Peyer's patch (tissue), 4 donors: Measurements from ENCODE around the gene FNDC11. TPM values are rescaled to one million over a fixed set of nuclear protein-coding genes. Genes with fewer than 3 reads are reported as not detected.
A peak's percentile ranks its signal among the peaks of the same experiment; 100 is the strongest.

ENCODE experiments used
- DNase-seq, 3 donors: peaks; one replicate each; pipeline ENCODE4 v3.0.0-alpha.2; 2017 to 2019
- H3K27ac ChIP-seq, 4 donors: fragments of 200-600 bp; sonication (generic); one replicate each; pipeline ENCODE4 v1.5.1; 2016 to 2019
- H3K27me3 ChIP-seq, 2 donors: fragments of 200-600 bp; sonication (generic); one replicate each; pipeline ENCODE4 v1.5.1; 2019
- H3K36me3 ChIP-seq, 3 donors: fragments of 200-600 bp; sonication (generic); one replicate each; pipeline ENCODE4 v1.5.1; 2016 to 2019
- H3K4me1 ChIP-seq, 4 donors: fragments of 200-600 bp; sonication (generic); one replicate each; pipeline ENCODE4 v1.5.1; 2016 to 2019
- H3K4me3 ChIP-seq, 4 donors: fragments of 200-600 bp; sonication (generic); 1 replicate in 3 of 4; 2 replicates in 1 of 4; pipeline ENCODE4 v1.5.1; 2016 to 2019; ENCODE audit warnings: mild to moderate bottlenecking in 1 of 4
- H3K9me3 ChIP-seq, 4 donors: fragments of 200-600 bp; sonication (generic); one replicate each; pipeline ENCODE4 v1.5.1; 2016 to 2019; ENCODE audit warnings: mild to moderate bottlenecking in 1 of 4
- CTCF ChIP-seq, 6 experiments: fragments of 450-650 bp in 4 of 6; fragments of 200-600 bp in 2 of 6; sonication (generic) in 1 of 6; IDR thresholded peaks; one replicate each; pipeline ENCODE4 v1.5.1; 2017 to 2019; ENCODE audit warnings: antibody characterized with exemption in 6 of 6, mild to moderate bottlenecking in 3 of 6, moderate library complexity in 1 of 6
- POLR2A ChIP-seq, 2 donors: fragments of 450-650 bp; IDR thresholded peaks; one replicate each; pipeline ENCODE4 v1.5.1; 2017; ENCODE audit warnings: antibody characterized with exemption in 2 of 2, mild to moderate bottlenecking in 2 of 2, moderate library complexity in 2 of 2
- total RNA-seq, 4 donors: library from RNA; depleted of rRNA; stranded (reverse); fragments of >200 nt; gene quantifications; one replicate each; pipeline ENCODE4 v1.1.0, GENCODE V29; 2016

Gene FNDC11
- total RNA-seq, 4 donors from 2014 or later = 0.67 TPM; not detected in 3

- Histone ChIP-seq H3K4me1 (peaks cover 0 to 23% (median 5%) of the 10 kb centered on the region in 4 donors), H3K27ac (no peak overlapping the region), H3K4me3 (no peak overlapping the region), H3K9me3 (no peaks in the 10 kb centered on the region), H3K27me3 (no peaks in the 10 kb centered on the region), H3K36me3 (peaks cover 0 to 14% (median 0%) of the 10 kb centered on the region in 3 donors)
- DNase-seq = peak in 1 of 3 donors; percentile 30
- TF ChIP-seq POLR2A (IDR thresholded peaks at IDR 0.05) = no peak
- no peak for TF ChIP-seq CTCF (IDR thresholded peaks at IDR 0.05)
Observed at GRCh38 chr20:63527184-63527583, 26.8 kb upstream of the FNDC11 start.

- Histone ChIP-seq H3K9me3 (no peaks in the 10 kb centered on the region), H3K4me1 (peaks cover 0 to 23% (median 3%) of the 10 kb centered on the region in 4 donors), H3K36me3 (no peaks in the 10 kb centered on the region), H3K27me3 (no peaks in the 10 kb centered on the region), H3K4me3 (no peak overlapping the region), H3K27ac (no peak overlapping the region)
- TF ChIP-seq CTCF (IDR thresholded peaks at IDR 0.05) = no peak
- peak in 1 of 3 donors; percentile 47 for DNase-seq
Observed at GRCh38 chr20:63529180-63529860, 24.6 kb upstream of the FNDC11 start.

- H3K4me3 ChIP-seq = peak overlapping the region in 2 of 4 donors; percentile 25 to 36
- TF ChIP-seq POLR2A (IDR thresholded peaks at IDR 0.05) (no peak), CTCF (IDR thresholded peaks at IDR 0.05) (no peak)
- peaks cover 0 to 30% (median 3%) of the 10 kb centered on the region in 4 donors for H3K4me1 ChIP-seq
- H3K27me3 ChIP-seq = no peaks in the 10 kb centered on the region
- H3K36me3 ChIP-seq = no peaks in the 10 kb centered on the region
- DNase-seq = peak in 1 of 3 donors; percentile 43
- peak overlapping the region in 1 of 4 donors; percentile 80 for H3K27ac ChIP-seq
- no peaks in the 10 kb centered on the region for H3K9me3 ChIP-seq
Observed at GRCh38 chr20:63529861-63530787, 23.8 kb upstream of the FNDC11 start.

- Histone ChIP-seq H3K4me3 (peak overlapping the region in 2 of 4 donors; percentile 25 to 36), H3K27me3 (no peaks in the 10 kb centered on the region), H3K9me3 (no peaks in the 10 kb centered on the region), H3K4me1 (peaks cover 0 to 30% (median 3%) of the 10 kb centered on the region in 4 donors), H3K27ac (peak overlapping the region in 1 of 4 donors; percentile 80), H3K36me3 (no peaks in the 10 kb centered on the region)
- DNase-seq = peak in 2 of 3 donors; percentile 87 to 89
- peak; percentile 16 to 44 for TF ChIP-seq POLR2A (IDR thresholded peaks at IDR 0.05)
- no peak for TF ChIP-seq CTCF (IDR thresholded peaks at IDR 0.05)
Observed at GRCh38 chr20:63530788-63531160, 23.2 kb upstream of the FNDC11 start.

- Histone ChIP-seq H3K36me3 (no peaks in the 10 kb centered on the region), H3K27me3 (no peaks in the 10 kb centered on the region), H3K27ac (no peak overlapping the region), H3K4me3 (no peak overlapping the region), H3K9me3 (no peaks in the 10 kb centered on the region), H3K4me1 (peaks cover 0 to 26% (median 4%) of the 10 kb centered on the region in 4 donors)
- DNase-seq = peak in 2 of 3 donors; percentile 23 to 25
- no peak for TF ChIP-seq CTCF (IDR thresholded peaks at IDR 0.05)
- no peak for TF ChIP-seq POLR2A (IDR thresholded peaks at IDR 0.05)
Observed at GRCh38 chr20:63531686-63532448, 22.1 kb upstream of the FNDC11 start.
